Measurements from ENCODE around the gene PARP15.
"Not testable (repeated sequence)": the region's sequence is repeated elsewhere in the genome, so short reads cannot be mapped to it uniquely, and the experiment has no call there.

Gene PARP15

DNA sequence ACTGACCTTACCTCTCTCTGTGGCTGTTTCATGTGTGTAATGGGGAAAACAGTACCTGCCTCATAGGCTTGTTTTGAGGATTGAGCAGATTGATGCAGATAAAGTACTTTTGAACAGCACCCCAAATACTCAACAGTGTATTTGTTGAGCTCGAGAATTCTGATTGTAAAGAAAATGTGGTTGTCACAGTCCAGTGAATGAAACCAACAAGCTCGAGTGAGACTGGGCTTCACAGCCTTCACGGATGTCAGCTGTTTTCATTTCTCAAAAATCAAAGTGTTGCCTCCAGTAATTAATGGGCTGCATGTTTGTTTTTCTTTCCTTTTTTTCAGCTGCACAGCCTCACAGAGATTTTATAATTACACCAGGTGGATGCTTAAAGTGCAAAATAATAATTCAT lies 43.7 kb downstream of the PARP15 start:
- no peak for DNase-seq

DNA sequence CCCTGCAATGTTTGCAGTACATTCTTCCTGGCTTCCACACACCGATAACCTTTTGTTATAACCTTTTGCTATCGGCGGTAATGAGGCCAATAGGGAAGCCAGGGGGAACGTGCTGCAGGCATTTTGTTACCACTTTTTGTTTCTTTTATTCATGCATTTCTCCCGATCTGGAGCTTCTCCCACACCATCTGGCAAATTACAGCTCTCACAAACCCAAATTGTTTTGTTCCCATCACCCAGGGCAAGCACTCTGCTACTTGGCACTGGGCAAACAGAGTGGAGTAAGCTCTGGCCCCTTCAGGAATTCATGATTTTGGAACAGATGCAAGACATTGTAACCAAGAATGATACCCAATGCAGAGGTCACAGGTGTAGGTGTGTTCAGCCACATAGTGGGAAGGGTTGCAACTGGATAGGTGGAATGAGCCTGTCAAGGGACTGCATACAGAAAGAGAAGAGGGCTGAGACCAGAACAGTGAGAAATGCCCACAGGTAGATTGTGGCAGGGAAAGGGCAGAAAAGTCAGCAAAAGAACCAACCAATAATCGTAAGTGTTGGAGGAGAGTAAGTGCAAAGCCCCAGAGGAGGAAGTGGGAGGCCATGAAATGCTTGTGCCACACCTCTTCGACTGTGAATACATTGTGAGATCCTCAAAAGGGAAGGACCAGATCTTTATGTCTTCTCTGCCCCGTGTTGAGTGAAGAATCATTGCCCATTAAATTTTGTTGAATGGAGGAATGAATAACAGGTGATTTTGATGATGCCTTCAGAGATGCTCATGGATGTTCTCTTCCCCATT lies 45.8 kb downstream of the PARP15 start:
- no peak for DNase-seq

DNA sequence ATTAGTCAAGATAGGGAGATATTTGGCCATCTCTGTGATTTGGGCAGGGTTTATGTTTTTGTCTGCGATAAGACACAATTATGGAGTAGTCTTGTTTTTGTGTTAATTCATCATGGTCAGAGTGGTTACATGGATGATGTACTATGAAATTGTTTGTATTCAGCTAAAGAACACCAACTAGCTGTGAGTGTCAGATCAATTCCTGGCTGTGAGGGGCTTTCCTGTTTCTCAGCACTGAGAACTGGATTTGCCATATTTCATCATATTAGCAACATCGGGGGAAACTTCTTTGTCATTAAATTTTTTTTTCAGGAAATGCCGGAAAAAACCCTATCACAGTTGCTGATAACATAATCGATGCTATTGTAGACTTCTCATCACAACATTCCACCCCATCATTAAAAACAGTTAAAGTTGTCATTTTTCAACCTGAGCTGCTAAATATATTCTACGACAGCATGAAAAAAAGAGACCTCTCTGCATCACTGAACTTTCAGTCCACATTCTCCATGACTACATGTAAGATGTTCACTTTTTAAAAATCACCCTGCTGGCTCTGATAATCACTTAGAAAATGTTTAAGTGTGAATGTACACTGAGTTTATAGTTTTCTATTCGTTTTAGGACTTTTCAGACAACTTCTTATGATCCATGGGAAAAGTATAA lies 49.2 kb downstream of the PARP15 start:
- no peak for DNase-seq

DNA sequence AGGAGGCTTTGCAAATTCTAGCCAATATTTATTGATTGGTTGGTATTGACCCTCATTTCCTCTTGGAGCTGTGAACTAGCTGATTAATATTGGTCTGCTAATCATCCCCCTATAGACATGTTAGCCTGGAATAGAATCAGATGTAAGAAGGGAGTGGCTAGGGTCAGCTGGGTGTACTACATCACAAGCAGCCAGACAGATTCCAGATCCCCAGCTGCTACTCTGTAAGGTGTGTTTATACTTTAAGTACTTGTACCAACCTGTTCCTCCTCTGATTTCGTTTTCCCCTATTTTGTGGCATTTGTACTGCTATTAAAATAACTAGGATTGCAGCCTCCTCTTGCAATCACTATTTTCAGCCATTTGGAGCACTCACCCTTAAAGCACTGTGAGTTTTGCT lies 49.9 kb downstream of the PARP15 start:
- DNase-seq: no peak

DNA sequence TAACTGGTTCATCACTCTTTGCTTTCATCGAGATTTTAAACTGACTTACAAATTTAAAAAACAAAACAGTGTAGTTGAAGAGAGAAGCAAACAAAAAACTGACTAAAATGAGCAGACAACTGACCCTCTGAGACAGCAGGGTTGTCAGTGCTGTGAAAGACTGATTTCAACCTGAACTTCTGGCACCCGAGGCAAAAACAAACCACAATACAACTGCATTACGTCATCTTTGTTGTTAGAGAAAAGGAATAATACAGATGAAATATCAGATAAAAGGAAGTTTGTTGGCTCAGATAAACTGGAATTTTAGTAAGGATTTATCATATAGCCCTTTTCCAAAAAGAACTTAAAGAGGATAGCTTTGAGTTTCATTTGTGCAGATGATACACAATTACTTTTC lies 51.1 kb downstream of the PARP15 start:
- DNase-seq: no peak

DNA sequence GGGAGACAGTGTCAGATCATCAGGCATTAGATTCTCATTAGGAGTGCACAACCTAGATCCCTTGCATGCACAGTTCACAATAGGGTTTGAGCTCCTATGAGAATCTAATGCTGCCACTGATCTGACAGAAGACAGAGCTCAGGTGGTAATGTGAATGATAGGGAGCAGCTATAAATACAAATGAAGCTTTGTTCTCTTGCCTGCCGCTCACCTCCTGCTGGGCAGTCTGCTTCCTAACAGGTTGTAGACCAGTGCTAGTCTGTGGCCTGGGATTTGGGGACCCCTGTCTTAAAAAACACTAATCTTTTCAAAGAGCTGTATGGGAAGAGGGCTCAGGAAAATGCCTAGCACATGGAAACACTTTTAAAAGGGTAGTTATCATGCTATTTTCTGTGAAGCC lies 52.3 kb downstream of the PARP15 start:
- DNase-seq: no peak

DNA sequence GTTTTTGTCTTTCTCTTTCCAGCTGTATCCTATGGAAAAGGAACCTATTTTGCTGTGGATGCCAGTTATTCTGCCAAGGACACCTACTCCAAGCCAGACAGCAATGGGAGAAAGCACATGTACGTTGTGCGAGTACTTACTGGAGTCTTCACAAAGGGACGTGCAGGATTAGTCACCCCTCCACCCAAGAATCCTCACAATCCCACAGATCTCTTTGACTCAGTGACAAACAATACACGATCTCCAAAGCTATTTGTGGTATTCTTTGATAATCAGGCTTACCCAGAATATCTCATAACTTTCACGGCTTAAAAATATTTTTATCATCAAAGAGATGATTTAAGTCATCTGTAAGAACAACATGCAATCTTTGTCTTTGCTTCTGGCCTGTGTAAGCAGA lies 58.3 kb downstream of the PARP15 start:
- DNase-seq: no peak

DNA sequence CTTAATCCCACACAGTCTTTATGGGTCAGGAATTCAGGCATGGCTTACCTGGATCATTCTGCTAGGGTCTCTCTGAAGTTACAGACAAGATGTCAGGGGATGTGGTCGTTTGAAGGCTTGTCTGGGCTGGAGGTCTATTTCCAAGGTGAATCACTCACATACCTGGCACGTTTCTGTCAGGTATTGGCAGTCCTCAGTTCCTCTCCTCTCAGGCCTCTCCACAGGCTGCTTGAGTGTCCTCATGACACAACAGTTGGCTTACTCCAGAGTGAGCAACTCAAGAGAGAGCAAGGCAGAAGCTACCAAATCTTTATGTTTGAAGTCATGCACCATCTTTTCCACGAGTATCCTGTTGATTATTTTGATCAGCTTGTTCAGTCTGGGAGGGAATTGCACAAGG lies 59.2 kb downstream of the PARP15 start:
- DNase-seq: no peak

DNA sequence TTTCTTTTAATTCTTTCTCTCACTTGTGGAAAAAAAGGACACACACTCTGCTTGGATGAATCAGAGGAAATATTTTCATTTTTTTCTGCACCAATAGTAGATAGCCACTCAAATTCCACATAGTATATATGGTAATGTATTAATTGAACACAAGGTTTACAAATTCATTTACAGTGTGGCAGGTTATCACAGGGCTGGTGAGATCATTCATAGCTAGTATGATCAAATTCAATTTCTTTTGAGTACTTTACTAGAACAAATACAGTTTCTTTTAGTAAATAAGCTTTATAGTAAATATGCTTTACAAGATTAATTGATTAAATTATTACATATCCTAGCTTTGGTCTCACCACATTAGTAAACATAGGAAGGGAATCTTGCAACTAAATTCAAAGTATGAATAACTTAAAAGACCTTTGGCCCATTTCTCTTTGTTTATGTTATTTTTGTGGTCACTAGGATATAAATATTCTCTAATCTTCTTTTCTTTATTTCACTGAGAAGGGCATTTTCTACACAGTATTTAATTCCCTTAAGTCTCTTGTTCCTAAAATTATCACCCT lies 63.1 kb downstream of the PARP15 start:
- no peak for DNase-seq

DNA sequence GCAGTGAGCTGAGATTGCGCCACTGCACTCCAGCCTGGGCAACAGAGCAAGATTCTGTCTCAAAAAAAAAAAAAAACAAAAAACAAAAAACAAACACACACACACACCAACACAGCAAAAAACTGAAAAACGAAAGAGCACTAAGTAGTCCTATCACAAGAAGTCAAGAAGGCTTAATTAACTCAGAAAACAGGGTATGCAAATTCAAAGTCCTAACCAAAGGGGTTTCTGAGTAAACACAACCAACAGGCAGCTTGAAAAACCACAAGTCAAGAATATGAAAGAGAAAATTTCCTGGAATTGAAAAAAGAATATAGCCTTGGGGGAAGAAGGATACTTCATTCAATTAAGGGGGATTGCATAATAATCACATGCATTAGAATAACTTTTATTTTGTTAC lies 65.5 kb downstream of the PARP15 start:
- no peak for DNase-seq

DNA sequence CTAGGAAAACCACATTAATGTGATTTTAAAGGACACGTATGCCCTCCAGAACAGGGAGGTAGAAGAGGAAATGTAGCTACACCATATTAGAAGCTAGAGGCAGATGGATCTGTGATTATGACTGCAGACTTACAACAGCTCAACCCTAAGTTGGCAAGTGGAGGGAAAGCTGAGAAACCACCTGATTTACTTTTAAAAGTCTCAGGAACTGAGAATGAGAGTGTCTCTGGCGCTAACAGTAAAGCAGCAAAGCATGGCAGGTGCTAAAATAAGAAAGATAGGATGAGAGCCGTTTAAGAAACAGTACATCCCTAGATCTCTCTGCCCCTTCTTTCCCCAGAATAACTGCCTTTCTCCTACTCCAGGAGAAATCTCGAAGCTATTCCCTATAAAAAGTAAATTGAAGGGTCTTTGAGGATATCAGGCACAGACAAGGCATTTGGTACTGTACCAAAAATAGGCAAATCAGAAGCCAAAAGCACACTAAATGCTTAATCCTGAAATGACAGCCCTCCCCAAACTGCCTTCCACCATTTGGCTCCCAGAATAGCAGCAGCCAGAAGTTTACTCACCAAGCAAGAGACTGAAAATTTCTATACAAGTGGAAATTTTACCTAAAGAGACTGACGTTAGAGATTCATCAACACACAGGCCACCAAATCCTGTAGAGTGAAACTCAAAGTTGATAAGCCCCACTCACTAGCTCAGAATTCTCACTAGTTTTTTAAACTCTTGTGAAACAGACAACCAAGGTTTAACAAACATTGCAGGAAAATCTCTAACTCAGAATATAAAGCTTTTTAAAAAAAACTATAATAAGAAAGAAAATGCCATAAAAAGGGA lies 68.9 kb downstream of the PARP15 start:
- no peak for DNase-seq

DNA sequence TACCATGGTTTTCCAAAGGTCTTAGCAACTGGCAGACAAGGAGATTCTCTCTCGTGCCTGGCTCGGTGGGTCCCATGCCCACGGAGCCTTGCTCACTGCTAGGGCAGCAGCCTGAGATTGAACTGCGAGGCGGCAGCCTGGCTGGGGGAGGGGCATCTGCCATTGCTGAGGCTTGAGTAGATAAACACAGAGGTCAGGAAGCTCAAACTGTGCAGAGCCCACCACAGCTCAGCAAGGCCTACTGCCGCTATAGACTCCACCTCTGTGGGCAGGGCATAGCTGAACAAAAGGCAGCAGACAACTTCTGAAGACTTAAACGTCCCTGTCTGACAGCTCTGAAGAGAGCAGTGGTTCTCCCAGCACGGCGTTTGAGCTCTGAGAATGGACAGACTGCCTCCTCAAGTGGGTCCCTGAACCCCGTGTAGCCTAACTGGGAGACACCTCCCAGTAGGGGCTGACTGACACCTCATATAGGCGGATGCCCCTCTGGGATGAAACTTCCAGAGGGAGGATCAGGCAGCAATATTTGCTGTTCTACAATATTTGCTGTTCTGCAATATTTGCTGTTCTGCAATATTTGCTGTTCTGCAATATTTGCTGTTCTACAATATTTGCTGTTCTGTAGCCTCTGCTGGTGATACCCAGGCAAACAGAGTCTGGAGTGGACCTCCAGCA lies 73.9 kb downstream of the PARP15 start:
- DNase-seq: not testable (repeated sequence)

DNA sequence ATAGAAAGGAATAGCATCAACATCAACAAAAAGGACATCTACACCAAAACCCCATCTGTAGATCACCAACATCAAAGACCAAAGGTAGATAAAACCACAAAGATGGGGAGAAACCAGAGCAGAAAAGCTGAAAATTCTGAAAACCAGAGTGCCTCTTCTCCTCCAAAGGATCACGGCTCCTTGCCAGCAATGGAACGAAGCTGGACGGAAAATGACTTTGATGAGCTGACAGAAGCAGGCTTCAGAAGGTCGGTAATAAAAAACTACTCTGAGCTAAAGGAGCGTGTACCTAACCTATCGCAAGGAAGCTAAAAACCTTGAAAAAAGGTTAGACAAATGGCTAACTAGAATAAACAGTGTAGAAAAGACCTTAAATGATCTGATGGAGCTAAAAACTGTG lies 74.5 kb downstream of the PARP15 start:
- DNase-seq: not testable (repeated sequence)

DNA sequence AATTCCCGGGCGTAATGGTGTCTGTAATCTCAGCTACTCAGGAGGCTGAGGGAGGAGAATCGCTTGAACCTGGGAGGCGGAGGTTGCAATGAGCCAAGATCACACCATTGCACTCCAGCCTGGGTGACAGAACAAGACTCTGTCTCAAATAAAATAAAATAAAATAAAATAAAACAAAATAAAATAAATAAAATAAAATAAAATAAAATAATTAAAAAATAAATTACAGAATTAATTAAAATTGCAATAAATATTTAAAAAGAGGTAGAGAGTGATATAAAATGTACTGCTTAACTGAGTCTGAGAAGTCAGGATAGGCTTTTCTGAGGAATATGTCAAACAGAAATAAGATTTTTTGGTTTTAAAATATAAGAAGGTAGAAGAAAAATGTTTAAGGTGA lies 80.9 kb downstream of the PARP15 start:
- not testable (repeated sequence) for DNase-seq

DNA sequence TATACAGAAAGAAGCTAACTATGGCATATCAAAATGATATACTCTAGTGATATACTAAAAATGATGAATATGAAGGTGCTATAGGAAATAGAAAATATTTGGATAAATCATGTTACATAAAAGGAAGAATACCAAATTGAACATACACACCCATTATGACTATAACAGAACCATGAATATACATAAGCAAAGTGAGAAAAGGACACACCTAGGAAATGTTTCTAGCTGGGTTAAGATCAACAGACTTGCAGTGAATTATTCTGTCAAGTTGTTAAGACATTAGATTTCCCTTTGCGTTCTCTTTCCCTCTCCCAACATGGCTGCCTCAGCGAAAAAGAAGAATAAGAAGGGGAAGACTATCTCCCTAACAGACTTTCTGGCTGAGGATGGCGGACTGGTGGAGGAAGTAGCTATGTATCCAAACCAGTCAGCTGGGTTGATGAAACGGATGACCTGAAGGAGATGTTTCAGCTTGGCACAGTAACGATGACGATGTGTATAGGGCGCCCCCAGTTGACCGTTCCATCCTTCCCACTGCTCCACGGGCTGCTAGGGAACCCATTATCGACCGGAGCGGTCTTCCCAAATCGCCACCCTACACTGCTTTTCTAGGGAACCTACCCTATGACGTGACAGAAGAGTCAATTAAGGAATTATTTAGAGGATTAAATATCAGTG lies 83.0 kb downstream of the PARP15 start:
- DNase-seq: no peak

DNA sequence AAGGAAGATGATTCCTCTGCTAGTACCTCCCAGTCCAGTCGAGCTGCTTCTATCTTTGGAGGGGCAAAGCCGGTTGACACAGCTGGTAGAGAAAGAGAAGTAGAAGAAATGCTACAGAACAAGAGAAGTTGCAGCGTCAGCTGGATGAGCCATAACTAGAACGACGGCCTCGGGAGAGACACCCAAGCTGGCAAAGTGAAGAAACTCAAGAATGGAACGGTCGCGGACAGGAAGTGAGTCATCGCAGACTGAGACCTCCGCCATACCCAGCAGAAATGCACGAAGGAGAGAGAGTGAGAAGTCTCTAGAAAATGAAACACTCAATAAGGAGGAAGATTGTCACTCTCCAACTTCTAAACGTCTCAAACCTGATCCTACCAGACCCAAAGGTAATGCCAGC lies 84.2 kb downstream of the PARP15 start:
- DNase-seq: no peak

DNA sequence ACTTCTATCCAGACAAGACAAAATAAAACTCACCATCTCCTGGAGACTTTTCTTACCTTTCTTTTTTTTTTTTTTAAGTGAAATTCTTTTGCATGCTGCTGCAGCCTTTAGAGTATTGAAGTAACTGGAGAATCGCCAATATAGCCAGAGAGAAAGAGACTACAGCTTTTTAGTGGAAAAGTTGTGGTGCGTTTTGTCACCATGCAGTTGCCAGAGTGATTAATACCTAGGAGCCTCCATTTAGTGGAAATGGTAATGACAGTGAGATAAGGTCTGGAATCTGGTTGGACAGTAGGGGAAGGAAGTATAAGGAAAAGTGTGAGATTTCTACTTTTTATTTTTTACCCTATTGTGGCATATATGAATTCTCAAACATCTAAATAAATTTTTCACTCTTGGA lies 85.1 kb downstream of the PARP15 start:
- no peak for DNase-seq

DNA sequence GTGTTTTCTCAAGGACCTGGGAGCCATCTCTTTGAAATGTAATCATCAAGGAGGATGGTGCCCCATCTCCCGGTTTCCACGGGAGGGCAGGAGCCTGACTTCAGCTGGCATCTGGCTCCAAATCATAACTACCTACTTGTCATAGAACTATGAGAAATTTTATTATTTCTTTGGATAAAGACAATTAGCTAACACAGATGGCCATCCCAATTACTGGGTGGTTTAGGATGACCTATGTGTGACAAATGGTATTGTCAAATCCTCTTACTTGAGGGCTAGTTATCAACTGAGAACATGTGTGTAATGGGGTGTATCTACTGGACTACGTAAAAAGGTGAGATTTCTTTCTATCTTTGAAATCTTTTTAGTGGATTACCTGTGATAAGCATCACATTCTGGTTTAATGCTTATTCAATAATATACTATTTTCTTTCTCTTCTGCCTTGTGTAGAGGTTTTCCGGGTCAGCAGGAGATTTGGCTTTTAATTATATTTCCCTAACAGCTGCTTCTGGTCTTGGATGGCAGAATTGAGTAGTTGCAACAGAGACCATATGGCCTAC lies 87.9 kb downstream of the PARP15 start:
- DNase-seq: no peak

DNA sequence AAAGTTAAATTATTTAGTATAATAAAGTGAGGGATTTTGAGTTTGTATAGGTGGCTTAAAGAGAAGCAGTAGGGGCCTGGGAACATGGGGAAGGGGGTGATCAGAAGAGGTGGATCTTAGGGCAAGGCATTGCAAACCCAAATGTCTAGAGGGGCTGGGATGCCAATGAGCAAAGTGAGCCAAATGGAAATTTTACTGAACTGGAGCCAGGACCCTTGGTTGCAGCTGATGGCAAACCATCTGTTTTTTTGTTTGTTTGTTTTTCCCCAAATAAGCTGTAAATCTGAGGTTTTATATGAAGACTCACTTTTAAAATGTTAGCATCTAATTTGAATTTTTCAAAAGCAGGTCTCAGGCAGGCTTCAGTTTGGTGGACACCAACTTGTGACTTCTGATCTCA lies 88.4 kb downstream of the PARP15 start:
- DNase-seq: no peak

DNA sequence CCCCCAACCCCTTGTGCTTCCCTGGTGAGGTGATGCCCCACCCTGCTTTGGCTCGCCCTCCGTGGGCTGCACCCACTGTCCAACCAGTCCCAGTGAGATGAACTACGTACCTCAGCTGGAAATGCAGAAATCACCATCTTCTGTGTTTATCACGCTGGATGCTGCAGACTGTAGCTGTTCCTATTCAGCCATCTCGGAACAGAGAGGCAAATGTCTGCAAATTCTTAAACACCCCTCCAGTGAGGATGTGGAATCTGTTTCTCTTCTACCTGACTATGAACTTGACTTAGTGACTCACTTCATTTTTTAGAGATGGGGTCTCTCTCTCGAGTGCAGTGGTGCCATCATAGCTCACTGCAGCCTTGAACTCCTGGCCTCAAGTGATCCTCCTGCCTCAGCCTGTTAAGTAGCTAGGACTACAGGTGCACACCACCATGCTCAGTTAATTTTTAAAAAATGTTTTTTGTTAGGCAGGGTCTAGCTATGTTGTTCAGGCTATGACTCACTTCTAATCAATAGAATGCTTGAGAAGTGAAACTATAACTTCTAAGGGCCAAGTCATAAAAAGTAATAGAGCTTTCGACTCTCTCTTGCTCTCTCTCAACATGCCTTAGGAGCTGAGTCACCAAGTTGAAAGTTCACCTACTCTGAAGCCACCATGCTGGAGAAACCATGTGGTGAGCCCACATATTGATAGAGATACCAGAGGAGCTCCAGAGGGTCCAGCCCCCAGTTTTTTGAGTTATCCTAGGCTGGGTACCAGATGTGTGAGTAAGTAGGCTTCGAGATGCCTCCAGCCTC lies 91.7 kb downstream of the PARP15 start:
- no peak for DNase-seq

DNA sequence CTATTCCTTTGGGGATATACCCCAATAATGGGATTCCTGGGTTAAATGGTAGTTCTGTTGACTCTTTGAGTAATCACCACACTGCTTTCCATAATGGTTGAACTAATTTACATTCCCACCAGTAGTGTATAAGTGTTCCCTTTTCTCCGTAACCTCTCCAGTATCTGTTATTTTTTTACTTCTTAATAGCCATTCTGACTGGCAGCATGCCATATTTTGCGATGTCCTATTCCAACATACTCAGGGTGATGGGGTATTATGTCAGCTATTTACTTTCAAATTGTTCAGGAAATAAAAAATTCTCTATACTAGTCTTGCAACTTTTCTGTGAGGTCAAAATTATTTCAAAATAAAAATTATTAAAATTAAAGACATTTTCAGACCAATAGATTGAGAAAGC lies 94.1 kb downstream of the PARP15 start:
- no peak for DNase-seq
